ENCODE data around the gene STRIT1.

The STRIT1 gene

GRCh38 chr3:155293516-155293915, at the start of gene STRIT1:
Gene STRIT1 (minus strand): TSS chr3:155293683.
- no peak within 1 kb of the TSS for H2AFZ ChIP-seq (ENCODE audit: low read depth, low read length)
- peaks cover 18% of the 10 kb centered on the region for H3K9me3 ChIP-seq (ENCODE audit: insufficient read depth, low read length, severe bottlenecking)
- no peak within 1 kb of the TSS for H3K9ac ChIP-seq (ENCODE audit: low read depth, low read length)
- no peak within 1 kb of the TSS for H3K27ac ChIP-seq (ENCODE audit: low read length)
- no peaks in the 10 kb centered on the region for H4K20me1 ChIP-seq (ENCODE audit: insufficient read depth, low read length)
- no peak within 1 kb of the TSS for H3K4me3 ChIP-seq (ENCODE audit: low read depth in 1 of 2, low read length in 2 of 2)
- no peak within 1 kb of the TSS for H3K4me2 ChIP-seq (ENCODE audit: insufficient read depth, low read length)
- H3K4me1 ChIP-seq (ENCODE audit: insufficient read depth, low read length) = no peaks in the 10 kb centered on the region
- no peaks in the 10 kb centered on the region for H3K27me3 ChIP-seq (ENCODE audit: insufficient read depth, low read length, poor library complexity)
- no peaks in the 10 kb centered on the region for H3K79me2 ChIP-seq (ENCODE audit: insufficient read depth, low read length)
- ATAC-seq (ENCODE audit: insufficient read depth, low read depth) (no peak), DNase-seq (no peak)
- no peaks in the 10 kb centered on the region for H3K36me3 ChIP-seq (ENCODE audit: insufficient read depth, low read length)
- no peak for TF ChIP-seq CTCF (IDR thresholded peaks at IDR 0.05; ENCODE audit: borderline replicate concordance, extremely low read depth, low read length, poor library complexity, severe bottlenecking)
- no peak for TF ChIP-seq EZH2 (IDR thresholded peaks at IDR 0.05; ENCODE audit: borderline replicate concordance, low read depth, low read length, severe bottlenecking)

- TF ChIP-seq CTCF (IDR thresholded peaks at IDR 0.05; ENCODE audit: borderline replicate concordance, extremely low read depth, low read length, poor library complexity, severe bottlenecking) (no peak), EZH2 (IDR thresholded peaks at IDR 0.05; ENCODE audit: borderline replicate concordance, low read depth, low read length, severe bottlenecking) (no peak)
- H2AFZ ChIP-seq (ENCODE audit: low read depth, low read length) = no peak overlapping the region
Measured at GRCh38 chr3:155342344-155342743, 48.9 kb upstream of the STRIT1 start.

GRCh38 chr3:155339052-155339451, 45.6 kb upstream of the STRIT1 start:
- Histone ChIP-seq H3K4me3 (ENCODE audit: low read depth in 1 of 2, low read length in 2 of 2) (no peak overlapping the region), H3K4me2 (ENCODE audit: insufficient read depth, low read length) (no peak overlapping the region), H3K9me3 (ENCODE audit: insufficient read depth, low read length, severe bottlenecking) (no peaks in the 10 kb centered on the region), H3K27ac (ENCODE audit: low read length) (no peak overlapping the region), H2AFZ (ENCODE audit: low read depth, low read length) (no peak overlapping the region), H4K20me1 (ENCODE audit: insufficient read depth, low read length) (no peaks in the 10 kb centered on the region), H3K9ac (ENCODE audit: low read depth, low read length) (no peak overlapping the region), H3K79me2 (ENCODE audit: insufficient read depth, low read length) (no peaks in the 10 kb centered on the region), H3K36me3 (ENCODE audit: insufficient read depth, low read length) (no peaks in the 10 kb centered on the region), H3K27me3 (ENCODE audit: insufficient read depth, low read length, poor library complexity) (no peaks in the 10 kb centered on the region), H3K4me1 (ENCODE audit: insufficient read depth, low read length) (peaks cover 24% of the 10 kb centered on the region)
- DNase-seq (no peak), ATAC-seq (ENCODE audit: insufficient read depth, low read depth) (no peak)
- TF ChIP-seq EZH2 (IDR thresholded peaks at IDR 0.05; ENCODE audit: borderline replicate concordance, low read depth, low read length, severe bottlenecking) = no peak
- no peak for TF ChIP-seq CTCF (IDR thresholded peaks at IDR 0.05; ENCODE audit: borderline replicate concordance, extremely low read depth, low read length, poor library complexity, severe bottlenecking)

More at GRCh38 chr3:155342344-155342743, 48.9 kb upstream of the STRIT1 start:
- no peaks in the 10 kb centered on the region for H3K36me3 ChIP-seq (ENCODE audit: insufficient read depth, low read length)
- DNase-seq (no peak), ATAC-seq (ENCODE audit: insufficient read depth, low read depth) (no peak)
- no peaks in the 10 kb centered on the region for H3K9me3 ChIP-seq (ENCODE audit: insufficient read depth, low read length, severe bottlenecking)
- no peak overlapping the region for H3K4me3 ChIP-seq (ENCODE audit: low read depth in 1 of 2, low read length in 2 of 2)
- no peaks in the 10 kb centered on the region; the same call in 1 of the 2 replicates for H3K4me1 ChIP-seq (ENCODE audit: insufficient read depth, low read length)
- H3K9ac ChIP-seq (ENCODE audit: low read depth, low read length) = no peak overlapping the region
- no peak overlapping the region for H3K4me2 ChIP-seq (ENCODE audit: insufficient read depth, low read length)
- H4K20me1 ChIP-seq (ENCODE audit: insufficient read depth, low read length) = no peaks in the 10 kb centered on the region
- no peaks in the 10 kb centered on the region for H3K79me2 ChIP-seq (ENCODE audit: insufficient read depth, low read length)
- H3K27me3 ChIP-seq (ENCODE audit: insufficient read depth, low read length, poor library complexity) = no peaks in the 10 kb centered on the region
- no peak overlapping the region for H3K27ac ChIP-seq (ENCODE audit: low read length)
